ENCODE results near the gene MISP. TPM values are rescaled to one million over a fixed set of nuclear protein-coding genes. Genes with fewer than 3 reads are reported as not detected.

The MISP gene
- total and polyA plus RNA-seq, 9 of the 15 experiments (the other 6 are each of a cell fraction or from before 2014, with no cell fraction given): 0.04 to 0.29 (median 0.05) TPM; not detected in 5

DNA sequence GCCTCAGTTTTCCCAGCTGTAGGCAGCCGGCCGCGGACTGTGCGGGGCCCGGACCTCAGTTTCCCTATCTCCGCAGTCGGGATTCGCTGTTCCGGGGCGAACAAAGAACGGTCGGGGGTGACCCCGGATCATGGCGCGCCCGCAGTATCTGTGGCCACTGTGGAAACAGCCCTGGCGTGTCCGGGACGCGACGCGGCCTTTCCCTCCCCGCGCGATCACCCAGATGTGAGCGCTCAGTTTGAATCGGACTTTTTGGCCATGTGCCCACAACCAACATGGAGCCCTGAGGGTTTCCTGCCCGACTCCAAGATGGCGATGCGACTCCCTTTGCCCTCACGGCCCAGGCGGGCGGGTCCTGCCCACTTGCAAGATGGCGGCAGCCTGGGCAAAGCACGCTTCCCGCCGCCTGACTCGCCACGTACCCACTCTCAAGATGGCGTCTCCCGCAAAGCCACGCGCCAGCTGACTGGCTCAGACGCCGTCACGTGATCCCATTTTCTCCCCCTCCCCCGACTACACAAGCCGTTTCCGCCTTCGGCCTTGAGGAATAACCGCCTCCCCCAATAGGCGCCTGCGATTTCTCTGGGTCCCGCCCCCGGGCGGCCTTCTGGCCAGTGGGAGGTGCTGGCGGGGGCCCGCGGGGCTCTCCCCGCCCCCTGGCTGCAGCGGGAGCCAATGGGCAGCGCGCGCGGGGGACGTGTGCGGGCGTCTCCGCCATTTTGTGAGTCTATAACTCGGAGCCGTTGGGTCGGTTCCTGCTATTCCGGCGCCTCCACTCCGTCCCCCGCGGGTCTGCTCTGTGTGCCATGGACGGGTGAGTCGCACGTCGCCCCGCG lies 46.0 kb downstream of the MISP start, which contains the start of gene PTBP1 (continued):
- TF ChIP-seq, protein P1, sequence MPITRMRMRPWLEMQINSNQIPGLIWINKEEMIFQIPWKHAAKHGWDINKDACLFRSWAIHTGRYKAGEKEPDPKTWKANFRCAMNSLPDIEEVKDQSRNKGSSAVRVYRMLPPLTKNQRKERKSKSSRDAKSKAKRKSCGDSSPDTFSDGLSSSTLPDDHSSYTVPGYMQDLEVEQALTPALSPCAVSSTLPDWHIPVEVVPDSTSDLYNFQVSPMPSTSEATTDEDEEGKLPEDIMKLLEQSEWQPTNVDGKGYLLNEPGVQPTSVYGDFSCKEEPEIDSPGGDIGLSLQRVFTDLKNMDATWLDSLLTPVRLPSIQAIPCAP (CRISPR knock-in tag; IDR thresholded peaks at IDR 0.05; ENCODE audit: borderline replicate concordance): no peak
- no peak for TF ChIP-seq XRCC4 (IDR thresholded peaks at IDR 0.05; ENCODE audit: extremely low read depth, insufficient read depth, insufficient read length)
- TF ChIP-seq, protein P2, sequence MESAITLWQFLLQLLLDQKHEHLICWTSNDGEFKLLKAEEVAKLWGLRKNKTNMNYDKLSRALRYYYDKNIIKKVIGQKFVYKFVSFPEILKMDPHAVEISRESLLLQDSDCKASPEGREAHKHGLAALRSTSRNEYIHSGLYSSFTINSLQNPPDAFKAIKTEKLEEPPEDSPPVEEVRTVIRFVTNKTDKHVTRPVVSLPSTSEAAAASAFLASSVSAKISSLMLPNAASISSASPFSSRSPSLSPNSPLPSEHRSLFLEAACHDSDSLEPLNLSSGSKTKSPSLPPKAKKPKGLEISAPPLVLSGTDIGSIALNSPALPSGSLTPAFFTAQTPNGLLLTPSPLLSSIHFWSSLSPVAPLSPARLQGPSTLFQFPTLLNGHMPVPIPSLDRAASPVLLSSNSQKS (CRISPR knock-in tag; IDR thresholded peaks at IDR 0.05): no peak
- peak; percentile 92 for TF ChIP-seq ELF4 (CRISPR knock-in tag; IDR thresholded peaks at IDR 0.05)
- peak; percentile 76 to 77 for TF ChIP-seq NRF1 (conservative IDR thresholded peaks at IDR 0.05 in 1 of 2, IDR thresholded peaks at IDR 0.05 in 1 of 2)
- TF ChIP-seq CEBPB (tag; IDR thresholded peaks at IDR 0.05): no peak
- TF ChIP-seq, protein P3, sequence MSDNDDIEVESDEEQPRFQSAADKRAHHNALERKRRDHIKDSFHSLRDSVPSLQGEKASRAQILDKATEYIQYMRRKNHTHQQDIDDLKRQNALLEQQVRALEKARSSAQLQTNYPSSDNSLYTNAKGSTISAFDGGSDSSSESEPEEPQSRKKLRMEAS (CRISPR knock-in tag; IDR thresholded peaks at IDR 0.05): peak; percentile 100
- TF ChIP-seq POLR2H (tag; IDR thresholded peaks at IDR 0.05; ENCODE audit: low read depth): peak; percentile 94
- TF ChIP-seq SRSF9 (IDR thresholded peaks at IDR 0.05; ENCODE audit: borderline replicate concordance, low read depth, low read length): no peak
- TF ChIP-seq ZNF23 (CRISPR knock-in tag; IDR thresholded peaks at IDR 0.05): no peak
- TF ChIP-seq, protein P4, sequence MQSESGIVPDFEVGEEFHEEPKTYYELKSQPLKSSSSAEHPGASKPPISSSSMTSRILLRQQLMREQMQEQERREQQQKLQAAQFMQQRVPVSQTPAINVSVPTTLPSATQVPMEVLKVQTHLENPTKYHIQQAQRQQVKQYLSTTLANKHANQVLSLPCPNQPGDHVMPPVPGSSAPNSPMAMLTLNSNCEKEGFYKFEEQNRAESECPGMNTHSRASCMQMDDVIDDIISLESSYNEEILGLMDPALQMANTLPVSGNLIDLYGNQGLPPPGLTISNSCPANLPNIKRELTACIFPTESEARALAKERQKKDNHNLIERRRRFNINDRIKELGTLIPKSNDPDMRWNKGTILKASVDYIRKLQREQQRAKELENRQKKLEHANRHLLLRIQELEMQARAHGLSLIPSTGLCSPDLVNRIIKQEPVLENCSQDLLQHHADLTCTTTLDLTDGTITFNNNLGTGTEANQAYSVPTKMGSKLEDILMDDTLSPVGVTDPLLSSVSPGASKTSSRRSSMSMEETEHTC (IDR thresholded peaks at IDR 0.05): peak; percentile 72; the same call in 1 of the 2 replicates
- TF ChIP-seq, protein P5, sequence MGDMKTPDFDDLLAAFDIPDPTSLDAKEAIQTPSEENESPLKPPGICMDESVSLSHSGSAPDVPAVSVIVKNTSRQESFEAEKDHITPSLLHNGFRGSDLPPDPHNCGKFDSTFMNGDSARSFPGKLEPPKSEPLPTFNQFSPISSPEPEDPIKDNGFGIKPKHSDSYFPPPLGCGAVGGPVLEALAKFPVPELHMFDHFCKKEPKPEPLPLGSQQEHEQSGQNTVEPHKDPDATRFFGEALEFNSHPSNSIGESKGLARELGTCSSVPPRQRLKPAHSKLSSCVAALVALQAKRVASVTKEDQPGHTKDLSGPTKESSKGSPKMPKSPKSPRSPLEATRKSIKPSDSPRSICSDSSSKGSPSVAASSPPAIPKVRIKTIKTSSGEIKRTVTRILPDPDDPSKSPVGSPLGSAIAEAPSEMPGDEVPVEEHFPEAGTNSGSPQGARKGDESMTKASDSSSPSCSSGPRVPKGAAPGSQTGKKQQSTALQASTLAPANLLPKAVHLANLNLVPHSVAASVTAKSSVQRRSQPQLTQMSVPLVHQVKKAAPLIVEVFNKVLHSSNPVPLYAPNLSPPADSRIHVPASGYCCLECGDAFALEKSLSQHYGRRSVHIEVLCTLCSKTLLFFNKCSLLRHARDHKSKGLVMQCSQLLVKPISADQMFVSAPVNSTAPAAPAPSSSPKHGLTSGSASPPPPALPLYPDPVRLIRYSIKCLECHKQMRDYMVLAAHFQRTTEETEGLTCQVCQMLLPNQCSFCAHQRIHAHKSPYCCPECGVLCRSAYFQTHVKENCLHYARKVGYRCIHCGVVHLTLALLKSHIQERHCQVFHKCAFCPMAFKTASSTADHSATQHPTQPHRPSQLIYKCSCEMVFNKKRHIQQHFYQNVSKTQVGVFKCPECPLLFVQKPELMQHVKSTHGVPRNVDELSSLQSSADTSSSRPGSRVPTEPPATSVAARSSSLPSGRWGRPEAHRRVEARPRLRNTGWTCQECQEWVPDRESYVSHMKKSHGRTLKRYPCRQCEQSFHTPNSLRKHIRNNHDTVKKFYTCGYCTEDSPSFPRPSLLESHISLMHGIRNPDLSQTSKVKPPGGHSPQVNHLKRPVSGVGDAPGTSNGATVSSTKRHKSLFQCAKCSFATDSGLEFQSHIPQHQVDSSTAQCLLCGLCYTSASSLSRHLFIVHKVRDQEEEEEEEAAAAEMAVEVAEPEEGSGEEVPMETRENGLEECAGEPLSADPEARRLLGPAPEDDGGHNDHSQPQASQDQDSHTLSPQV (IDR thresholded peaks at IDR 0.05): no peak; the same call in 1 of the 2 replicates
- no peak for TF ChIP-seq KAT2B (IDR thresholded peaks at IDR 0.05; ENCODE audit: low read depth, low read length)
- TF ChIP-seq SIX5 (IDR thresholded peaks at IDR 0.05; ENCODE audit: borderline replicate concordance in 1 of 2, insufficient read depth in 1 of 2, low read depth in 1 of 2, low read length in 2 of 2): peak; percentile 85 to 87
- TF ChIP-seq RFX5 (IDR thresholded peaks at IDR 0.05; ENCODE audit: low read depth, low read length): no peak; the same call in 1 of the 2 replicates
- TF ChIP-seq, protein P6, sequence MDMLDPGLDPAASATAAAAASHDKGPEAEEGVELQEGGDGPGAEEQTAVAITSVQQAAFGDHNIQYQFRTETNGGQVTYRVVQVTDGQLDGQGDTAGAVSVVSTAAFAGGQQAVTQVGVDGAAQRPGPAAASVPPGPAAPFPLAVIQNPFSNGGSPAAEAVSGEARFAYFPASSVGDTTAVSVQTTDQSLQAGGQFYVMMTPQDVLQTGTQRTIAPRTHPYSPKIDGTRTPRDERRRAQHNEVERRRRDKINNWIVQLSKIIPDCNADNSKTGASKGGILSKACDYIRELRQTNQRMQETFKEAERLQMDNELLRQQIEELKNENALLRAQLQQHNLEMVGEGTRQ (CRISPR knock-in tag; IDR thresholded peaks at IDR 0.05): peak; percentile 99
- TF ChIP-seq ZNF143 (CRISPR knock-in tag; IDR thresholded peaks at IDR 0.05): 0 out of 2 replicates have a peak, but pooled peaks have one; percentile 9
